Astrocyte (in vitro differentiated cells and primary cell): ENCODE data around the gene CNEP1R1. TPM values are rescaled to one million over a fixed set of nuclear protein-coding genes. Genes with fewer than 3 reads are reported as not detected.

Experiments
- DNase-seq: peaks from one replicate; pipeline ENCODE4 v3.0.0-alpha.2; 2010; ENCODE audit warnings: low read depth
- FAIRE-seq: peaks from 2 replicates; lab custom pipeline; 2011; peaks lifted over from hg19 to GRCh38; lab: Jason Lieb, UNC
- H2AFZ ChIP-seq: 2 replicates; pipeline ENCODE4 v1.6.0; 2012; ENCODE audit warnings: low read depth, low read length, inconsistent platforms
- H3K27ac ChIP-seq: 2 replicates; pipeline ENCODE4 v1.5.1; 2011; ENCODE audit warnings: low read depth, low read length, inconsistent platforms
- H3K27me3 ChIP-seq: 2 replicates; pipeline ENCODE4 v1.6.0; 2011; ENCODE audit warnings: low read length, inconsistent platforms; ENCODE audit not compliant: insufficient read depth
- H3K36me3 ChIP-seq: 2 replicates; pipeline ENCODE4 v1.5.1; 2011; ENCODE audit warnings: low read length, inconsistent platforms; ENCODE audit not compliant: insufficient read depth
- H3K4me1 ChIP-seq: 2 replicates; pipeline ENCODE4 v1.5.1; 2011; ENCODE audit warnings: low read length, inconsistent platforms; ENCODE audit not compliant: insufficient read depth
- H3K4me2 ChIP-seq: 2 replicates; pipeline ENCODE4 v1.6.0; 2012; ENCODE audit warnings: low read length, inconsistent platforms
- H3K4me3 ChIP-seq: 2 replicates; pipeline ENCODE4 v1.5.1; 2011; ENCODE audit warnings: low read depth, mild to moderate bottlenecking, low read length, inconsistent platforms; ENCODE audit not compliant: insufficient read depth
- H3K79me2 ChIP-seq: 2 replicates; pipeline ENCODE4 v1.6.0; 2012; ENCODE audit warnings: mild to moderate bottlenecking, low read length, inconsistent platforms; ENCODE audit not compliant: insufficient read depth
- H3K9ac ChIP-seq: 2 replicates; pipeline ENCODE4 v1.6.0; 2012; ENCODE audit warnings: mild to moderate bottlenecking, low read length, inconsistent platforms
- H3K9me3 ChIP-seq: 2 replicates; pipeline ENCODE4 v1.5.1; 2012; ENCODE audit warnings: low read depth, mild to moderate bottlenecking, low read length, inconsistent platforms; ENCODE audit not compliant: insufficient read depth
- H4K20me1 ChIP-seq: 2 replicates; pipeline ENCODE4 v1.6.0; 2012; ENCODE audit warnings: low read length, inconsistent platforms; ENCODE audit not compliant: insufficient read depth
- H3K27ac Mint-ChIP-seq: one replicate; pipeline ENCODE4 v1.8.0; 2021; ENCODE audit warnings: mild to moderate bottlenecking, mixed read lengths; ENCODE audit not compliant: unreplicated experiment
- H3K27me3 Mint-ChIP-seq: one replicate; pipeline ENCODE4 v1.8.0; 2021; ENCODE audit warnings: low read depth, mixed read lengths; ENCODE audit not compliant: unreplicated experiment
- H3K36me3 Mint-ChIP-seq: one replicate; pipeline ENCODE4 v1.8.0; 2021; ENCODE audit warnings: low read depth, mixed read lengths; ENCODE audit not compliant: unreplicated experiment
- H3K4me1 Mint-ChIP-seq: one replicate; pipeline ENCODE4 v1.8.0; 2021; ENCODE audit warnings: low read depth, mixed read lengths; ENCODE audit not compliant: unreplicated experiment
- H3K4me3 Mint-ChIP-seq: one replicate; pipeline ENCODE4 v1.8.0; 2021; ENCODE audit warnings: mild to moderate bottlenecking, moderate library complexity, mixed read lengths; ENCODE audit not compliant: unreplicated experiment
- H3K9me3 Mint-ChIP-seq: one replicate; pipeline ENCODE4 v1.8.0; 2021; ENCODE audit warnings: mild to moderate bottlenecking, mixed read lengths; ENCODE audit not compliant: unreplicated experiment
- EZH2 ChIP-seq: IDR thresholded peaks from 2 replicates; pipeline ENCODE4 v1.6.1; 2012; ENCODE audit warnings: mild to moderate bottlenecking, low read length, inconsistent platforms; ENCODE audit not compliant: insufficient read depth
- total RNA-seq: library from RNA; stranded (reverse); gene quantifications from 2 replicates; pipeline ENCODE4 v1.2.1, GENCODE V29; 2021
- TF ChIP-seq, protein P1 (sequence below): IDR thresholded peaks from 2 replicates; pipeline ENCODE4 v1.5.1; 2011; ENCODE audit warnings: low read depth, mild to moderate bottlenecking, inconsistent platforms, low read length, moderate library complexity; ENCODE audit not compliant: insufficient read depth

Gene CNEP1R1
- total RNA-seq, 1 donor from 2014 or later, result 31.1 TPM

DNA sequence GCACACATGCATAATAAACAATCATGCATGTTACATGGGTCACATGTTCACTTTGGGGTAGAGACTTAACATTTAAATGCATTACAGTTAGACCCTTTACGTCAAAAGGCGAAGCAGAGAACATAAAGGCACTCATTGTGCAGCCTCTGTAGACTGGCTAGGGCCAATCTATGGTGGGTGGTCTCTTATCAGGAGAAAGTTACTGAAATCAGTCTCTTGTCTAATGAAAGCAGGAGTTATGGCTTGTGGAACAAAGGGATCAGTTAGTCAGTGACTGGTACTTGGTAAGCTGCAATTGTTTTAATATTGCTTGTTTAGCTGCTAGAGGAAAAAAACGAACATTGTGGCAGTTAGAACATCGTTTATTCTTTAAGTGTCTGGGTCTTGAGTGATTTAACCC is 1.4 kb upstream of the CNEP1R1 start:
- Mint-ChIP-seq H3K4me3 (peak overlapping the region; percentile 50), H3K27me3 (no peaks in the 10 kb centered on the region), H3K9me3 (no peaks in the 10 kb centered on the region), H3K36me3 (no peaks in the 10 kb centered on the region), H3K4me1 (peaks cover 7% of the 10 kb centered on the region), H3K27ac (no peak overlapping the region)
- Histone ChIP-seq H3K9me3 (no peaks in the 10 kb centered on the region), H4K20me1 (peaks cover 4% of the 10 kb centered on the region), H3K4me3 (no peak overlapping the region), H3K4me1 (peaks cover 9% of the 10 kb centered on the region), H3K4me2 (no peak overlapping the region), H3K36me3 (no peaks in the 10 kb centered on the region), H2AFZ (no peak overlapping the region), H3K27me3 (peaks cover 5% of the 10 kb centered on the region), H3K27ac (no peak overlapping the region), H3K9ac (no peak overlapping the region), H3K79me2 (peaks cover 33% of the 10 kb centered on the region)
- DNase-seq (no peak), FAIRE-seq (no peak)
- TF ChIP-seq, protein P1, sequence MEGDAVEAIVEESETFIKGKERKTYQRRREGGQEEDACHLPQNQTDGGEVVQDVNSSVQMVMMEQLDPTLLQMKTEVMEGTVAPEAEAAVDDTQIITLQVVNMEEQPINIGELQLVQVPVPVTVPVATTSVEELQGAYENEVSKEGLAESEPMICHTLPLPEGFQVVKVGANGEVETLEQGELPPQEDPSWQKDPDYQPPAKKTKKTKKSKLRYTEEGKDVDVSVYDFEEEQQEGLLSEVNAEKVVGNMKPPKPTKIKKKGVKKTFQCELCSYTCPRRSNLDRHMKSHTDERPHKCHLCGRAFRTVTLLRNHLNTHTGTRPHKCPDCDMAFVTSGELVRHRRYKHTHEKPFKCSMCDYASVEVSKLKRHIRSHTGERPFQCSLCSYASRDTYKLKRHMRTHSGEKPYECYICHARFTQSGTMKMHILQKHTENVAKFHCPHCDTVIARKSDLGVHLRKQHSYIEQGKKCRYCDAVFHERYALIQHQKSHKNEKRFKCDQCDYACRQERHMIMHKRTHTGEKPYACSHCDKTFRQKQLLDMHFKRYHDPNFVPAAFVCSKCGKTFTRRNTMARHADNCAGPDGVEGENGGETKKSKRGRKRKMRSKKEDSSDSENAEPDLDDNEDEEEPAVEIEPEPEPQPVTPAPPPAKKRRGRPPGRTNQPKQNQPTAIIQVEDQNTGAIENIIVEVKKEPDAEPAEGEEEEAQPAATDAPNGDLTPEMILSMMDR, result no peak
- no peak for TF ChIP-seq EZH2

DNA sequence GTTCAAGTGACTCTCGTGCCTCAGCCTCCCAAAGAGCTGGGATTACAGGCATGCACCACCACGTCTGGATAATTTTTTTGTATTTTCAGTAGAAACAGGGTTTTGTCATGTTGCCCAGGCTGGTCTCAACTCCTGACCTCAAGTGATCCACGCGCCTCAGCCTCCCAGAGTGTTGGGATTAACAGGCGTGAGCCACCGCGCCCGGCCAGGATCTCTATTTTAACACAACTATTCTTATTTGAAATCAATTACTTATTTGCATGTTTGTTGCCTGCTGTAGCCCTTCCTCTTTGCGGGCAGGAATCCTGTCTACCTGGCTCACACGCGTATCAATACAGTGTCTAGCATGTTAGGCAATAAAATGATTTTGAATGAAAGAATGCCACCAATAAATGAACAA is 818 bp upstream of the CNEP1R1 start:
- Histone ChIP-seq H2AFZ (peak overlapping the region; percentile 74), H3K27me3 (peaks cover 5% of the 10 kb centered on the region), H3K27ac (no peak overlapping the region), H3K4me3 (no peak overlapping the region), H3K9me3 (no peaks in the 10 kb centered on the region), H3K36me3 (no peaks in the 10 kb centered on the region), H3K9ac (peak overlapping the region; percentile 30), H3K4me1 (peaks cover 9% of the 10 kb centered on the region), H3K4me2 (peak overlapping the region; percentile 80), H4K20me1 (peaks cover 6% of the 10 kb centered on the region), H3K79me2 (peaks cover 39% of the 10 kb centered on the region)
- no peak for TF ChIP-seq EZH2
- TF ChIP-seq, protein P1, result no peak
- no peak for DNase-seq
- no peaks in the 10 kb centered on the region for H3K27me3 Mint-ChIP-seq
- no peak overlapping the region for H3K27ac Mint-ChIP-seq
- H3K9me3 Mint-ChIP-seq, result no peaks in the 10 kb centered on the region
- H3K4me1 Mint-ChIP-seq, result peaks cover 7% of the 10 kb centered on the region
- FAIRE-seq, result no peak
- peak overlapping the region; percentile 96 for H3K4me3 Mint-ChIP-seq
- no peaks in the 10 kb centered on the region for H3K36me3 Mint-ChIP-seq

DNA sequence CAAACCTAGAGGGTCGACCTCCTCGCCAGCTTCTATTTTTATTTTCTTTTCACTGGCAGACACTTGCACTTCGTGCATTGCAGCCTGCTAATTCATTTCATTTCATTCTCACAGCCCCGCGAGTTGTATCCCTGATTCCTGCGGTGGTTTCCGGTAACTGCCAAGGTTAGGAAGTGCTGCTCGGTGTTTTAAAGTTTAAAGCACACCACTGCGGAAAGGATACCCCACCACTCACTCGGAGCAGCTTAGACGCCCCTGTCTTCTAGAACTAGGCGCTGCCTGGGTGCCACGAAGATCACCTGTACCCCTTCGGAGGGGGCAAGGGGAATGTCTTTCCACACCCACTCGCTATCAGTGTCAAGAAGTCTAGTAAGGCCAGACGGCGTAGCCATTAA is 509 bp downstream of the CNEP1R1 start:
- no peaks in the 10 kb centered on the region for H3K27me3 Mint-ChIP-seq
- H3K27ac ChIP-seq, result peak overlapping the region; percentile 36
- H3K4me2 ChIP-seq, result peak overlapping the region; percentile 89
- H3K27ac Mint-ChIP-seq, result peak overlapping the region; percentile 35
- peaks cover 5% of the 10 kb centered on the region for H3K27me3 ChIP-seq
- H3K4me3 Mint-ChIP-seq, result peak overlapping the region; percentile 96
- no peaks in the 10 kb centered on the region for H3K9me3 Mint-ChIP-seq
- peak overlapping the region; percentile 85 for H3K4me3 ChIP-seq
- H3K4me1 Mint-ChIP-seq, result peaks cover 7% of the 10 kb centered on the region
- H4K20me1 ChIP-seq, result peaks cover 10% of the 10 kb centered on the region
- H3K4me1 ChIP-seq, result peaks cover 9% of the 10 kb centered on the region
- TF ChIP-seq, protein P1, result no peak
- no peak for TF ChIP-seq EZH2
- no peaks in the 10 kb centered on the region for H3K9me3 ChIP-seq
- H3K36me3 Mint-ChIP-seq, result no peaks in the 10 kb centered on the region
- DNase-seq (peak; percentile 4), FAIRE-seq (no peak)
- H3K79me2 ChIP-seq, result peaks cover 48% of the 10 kb centered on the region
- no peaks in the 10 kb centered on the region for H3K36me3 ChIP-seq
- H3K9ac ChIP-seq, result peak overlapping the region; percentile 83
- peak overlapping the region; percentile 77 for H2AFZ ChIP-seq
